ENCODE measurements around the gene ASMT.
A peak's percentile ranks its signal among the peaks of the same experiment; 100 is the strongest.
"Not testable (repeated sequence)": the region's sequence is repeated elsewhere in the genome, so short reads cannot be mapped to it uniquely, and the experiment has no call there.

Gene ASMT

GRCh38 chrX:1614927-1615326 is at the start of gene ASMT:
Gene ASMT, plus strand, starts transcription at chrX:1615059. Its CDS starts 141 bp downstream, at chrX:1615200.
- DNase-seq: no peak

- DNase-seq: not testable (repeated sequence)
Observed at GRCh38 chrX:1574181-1574580, 40.7 kb upstream of the ASMT start.

- DNase-seq: no peak
Observed at GRCh38 chrX:1576201-1576992, 38.5 kb upstream of the ASMT start.

- no peak for DNase-seq
Observed at GRCh38 chrX:1577845-1578244, 37.0 kb upstream of the ASMT start.

- DNase-seq: no peak
Observed at GRCh38 chrX:1578511-1579173, 36.2 kb upstream of the ASMT start.

- DNase-seq: peak; percentile 58
Observed at GRCh38 chrX:1581132-1581531, 33.7 kb upstream of the ASMT start.

- DNase-seq: peak; percentile 78
Observed at GRCh38 chrX:1582686-1583437, 32.0 kb upstream of the ASMT start.

- DNase-seq: no peak
Observed at GRCh38 chrX:1584237-1585011, 30.4 kb upstream of the ASMT start.

- DNase-seq: no peak
Observed at GRCh38 chrX:1587161-1587560, 27.7 kb upstream of the ASMT start.

- no peak for DNase-seq
Observed at GRCh38 chrX:1589356-1590130, 25.3 kb upstream of the ASMT start.

GRCh38 chrX:1591102-1591862 is 23.6 kb upstream of the ASMT start, which contains the start of gene AKAP17A:
Gene AKAP17A, plus strand, starts transcription at chrX:1591604. Its CDS starts 1,859 bp downstream, at chrX:1593463.
- peak; percentile 93 for DNase-seq

GRCh38 chrX:1591863-1592469 is 22.9 kb upstream of the ASMT start:
- peak; percentile 14 for DNase-seq

- DNase-seq: peak; percentile 11
Observed at GRCh38 chrX:1592470-1593142, 22.3 kb upstream of the ASMT start.

- DNase-seq: no peak
Observed at GRCh38 chrX:1593286-1594271, 21.3 kb upstream of the ASMT start.

- DNase-seq: no peak
Observed at GRCh38 chrX:1595711-1596060, 19.2 kb upstream of the ASMT start.

GRCh38 chrX:1596676-1597344 is 18.0 kb upstream of the ASMT start:
- DNase-seq: no peak

- no peak for DNase-seq
Observed at GRCh38 chrX:1597345-1598020, 17.4 kb upstream of the ASMT start.
